HG03432 (cell line): ENCODE results near the gene LPIN1.

ENCODE experiments used
- ATAC-seq: cut with Tn5 transposase; IDR thresholded peaks from one replicate; pipeline ENCODE4 v1.9.1; 2021; ENCODE audit warnings: mild to moderate bottlenecking, moderate library complexity; ENCODE audit not compliant: unreplicated experiment

LPIN1 gene

DNA sequence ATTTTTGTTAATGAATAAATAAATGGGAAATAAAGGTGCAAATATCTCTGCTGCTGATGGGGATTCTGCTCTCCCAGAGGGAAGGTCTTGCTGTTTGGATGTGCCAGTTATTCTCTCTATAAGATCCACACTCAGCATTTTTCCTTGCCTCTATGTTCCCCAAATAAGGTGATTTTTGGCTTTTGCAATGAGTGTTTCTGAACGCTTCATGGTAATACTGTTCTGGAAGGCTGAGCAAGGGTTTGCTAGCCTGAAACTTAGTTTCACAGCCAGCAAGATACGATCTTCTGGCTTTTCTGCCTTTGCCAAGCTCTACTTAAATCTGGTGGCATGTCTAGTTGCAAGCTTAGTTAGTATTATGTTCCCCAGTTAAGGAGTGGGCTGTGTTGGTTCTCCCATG is 114.6 kb downstream of the LPIN1 start:
- peak; percentile 28 for ATAC-seq

GRCh38 chr2:11862049-11862448 is 115.6 kb downstream of the LPIN1 start:
- ATAC-seq: peak; percentile 43

DNA sequence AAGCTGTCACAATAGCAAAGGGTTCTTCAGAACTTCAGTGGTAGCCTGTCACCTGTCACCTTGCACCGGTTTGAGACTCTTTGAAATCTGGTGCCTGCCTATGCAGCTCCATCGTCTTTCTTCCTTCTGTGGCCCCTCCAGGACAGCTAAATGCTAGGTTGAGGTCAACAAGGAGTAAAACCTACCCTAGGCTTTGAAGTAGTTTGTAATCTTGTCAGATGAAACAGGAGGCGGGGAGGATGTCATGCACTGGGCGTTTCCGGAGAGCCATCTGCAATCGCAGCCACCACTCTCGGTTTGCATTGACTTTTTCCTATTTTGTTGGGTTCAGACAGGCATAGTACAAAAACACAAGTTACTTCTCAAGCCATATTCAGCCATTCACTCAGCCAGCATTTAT is 116.7 kb downstream of the LPIN1 start:
- peak; percentile 24 for ATAC-seq

GRCh38 chr2:11863513-11864328 is 117.3 kb downstream of the LPIN1 start:
- peak; percentile 37 for ATAC-seq

GRCh38 chr2:11864724-11865123 is 118.3 kb downstream of the LPIN1 start:
- ATAC-seq: no peak

- peak; percentile 24 for ATAC-seq
Measured at GRCh38 chr2:11865378-11865777, 118.9 kb downstream of the LPIN1 start.

DNA sequence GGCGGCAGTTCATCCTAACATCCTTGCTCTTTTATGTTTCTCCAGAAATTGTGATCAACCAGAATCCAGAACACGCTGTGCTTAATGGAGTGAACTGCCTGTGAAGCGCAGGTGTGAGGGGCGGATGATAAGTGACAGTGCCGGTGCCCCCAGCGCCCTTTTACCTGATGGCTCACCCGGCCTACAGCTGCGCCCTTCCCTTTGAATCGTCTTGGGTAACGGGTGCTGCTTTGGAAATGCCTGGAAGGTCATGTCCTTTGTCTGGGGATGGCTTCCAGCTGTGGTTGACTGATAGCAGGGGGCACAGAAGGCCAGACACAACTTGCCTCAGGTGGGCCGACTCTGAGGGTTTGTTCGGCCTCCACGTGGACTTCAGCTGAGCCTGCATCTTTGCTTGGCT is 119.4 kb downstream of the LPIN1 start:
- ATAC-seq: no peak

DNA sequence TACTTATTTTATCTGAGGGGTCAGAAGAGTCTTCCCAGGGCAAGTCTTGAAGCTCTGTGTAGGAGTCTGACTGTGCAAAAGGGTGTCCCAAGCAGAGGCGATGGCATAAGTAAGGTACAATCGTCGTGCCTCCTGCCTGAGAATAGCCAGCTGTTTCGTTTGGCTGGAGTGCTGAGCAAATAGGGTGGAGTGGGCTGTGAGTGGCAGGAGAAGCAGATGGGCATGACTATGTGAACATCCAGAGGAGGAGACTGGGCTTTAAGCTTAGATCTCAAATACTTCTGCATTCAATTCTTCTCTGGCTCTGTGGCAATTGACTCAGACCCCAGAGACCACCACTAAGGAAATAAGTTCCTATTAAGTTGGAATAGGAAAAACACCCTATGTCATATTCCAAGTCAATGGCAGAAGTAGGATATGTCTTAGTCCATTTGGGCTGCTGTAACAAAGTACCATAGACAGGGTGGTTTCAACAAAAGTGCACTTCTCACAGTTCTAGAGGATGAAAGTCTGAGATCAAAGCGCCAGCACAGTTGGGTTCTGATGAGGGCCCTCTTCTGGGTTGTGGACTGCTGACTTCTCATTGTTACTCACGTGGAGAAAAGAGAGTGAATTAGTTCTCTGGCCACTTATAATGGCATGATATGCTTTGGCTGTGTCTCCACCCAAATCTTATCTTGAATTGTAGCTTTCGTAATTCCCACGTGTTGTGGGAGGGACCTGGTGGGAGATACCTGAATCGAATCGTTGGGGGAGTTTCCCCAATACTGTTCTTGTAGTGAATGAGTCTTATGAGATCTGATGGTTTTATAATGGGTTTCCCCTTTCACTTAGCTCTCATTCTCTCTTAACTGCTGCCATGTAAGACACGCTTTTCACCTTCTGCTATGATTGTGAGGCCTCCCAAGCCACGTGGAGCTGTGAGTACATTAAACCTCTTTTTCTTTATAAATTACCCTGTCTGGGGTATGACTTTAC is 120.2 kb downstream of the LPIN1 start:
- ATAC-seq: peak; percentile 35

DNA sequence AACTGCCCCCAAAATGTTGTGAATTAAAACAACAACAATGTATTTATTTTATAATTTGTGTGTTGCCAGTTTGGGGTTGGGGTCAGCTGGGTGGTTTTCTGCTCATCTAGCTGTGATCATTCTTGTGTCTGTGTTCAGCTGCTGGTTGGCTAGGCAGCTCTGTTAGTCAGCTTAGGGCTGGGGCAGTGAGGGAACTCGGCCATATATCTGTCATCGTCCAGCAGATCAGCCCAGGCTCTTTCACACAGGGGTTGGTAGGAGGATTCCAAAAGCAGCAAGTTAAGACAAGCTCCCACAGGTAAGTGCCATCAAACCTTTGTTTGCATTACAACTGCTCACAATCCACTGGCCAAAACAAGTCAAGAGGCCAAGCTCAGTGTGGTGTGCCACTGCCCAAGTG is 121.5 kb downstream of the LPIN1 start:
- no peak for ATAC-seq

DNA sequence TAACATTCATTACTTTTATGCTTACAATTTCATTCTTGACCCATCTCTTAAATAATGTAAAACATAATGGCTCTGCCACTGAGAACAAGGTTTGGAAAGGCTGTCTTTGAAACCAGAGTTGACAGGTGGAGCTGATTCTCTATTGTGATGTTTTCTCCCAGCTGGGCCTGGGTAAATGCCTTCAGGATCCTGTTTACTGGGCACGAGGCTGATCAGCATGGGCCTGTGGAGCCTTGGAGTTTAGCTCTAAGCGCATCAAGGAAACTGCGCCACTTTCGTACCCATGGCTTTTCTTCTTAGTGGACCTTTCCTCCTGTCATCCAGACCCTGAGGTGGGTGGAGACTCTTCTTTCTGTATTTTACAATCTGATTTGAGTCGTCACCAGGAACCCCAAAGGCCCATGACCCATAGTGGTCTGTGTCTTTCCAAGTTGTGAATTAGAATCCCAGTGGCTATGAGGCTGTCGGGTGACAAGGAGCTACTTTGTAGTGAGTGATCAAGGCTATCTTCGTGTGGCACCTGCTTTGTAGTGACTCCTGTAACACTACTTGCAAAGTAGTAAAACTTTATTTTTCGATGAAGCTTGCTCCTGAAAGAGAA is 123.1 kb downstream of the LPIN1 start:
- ATAC-seq: no peak

DNA sequence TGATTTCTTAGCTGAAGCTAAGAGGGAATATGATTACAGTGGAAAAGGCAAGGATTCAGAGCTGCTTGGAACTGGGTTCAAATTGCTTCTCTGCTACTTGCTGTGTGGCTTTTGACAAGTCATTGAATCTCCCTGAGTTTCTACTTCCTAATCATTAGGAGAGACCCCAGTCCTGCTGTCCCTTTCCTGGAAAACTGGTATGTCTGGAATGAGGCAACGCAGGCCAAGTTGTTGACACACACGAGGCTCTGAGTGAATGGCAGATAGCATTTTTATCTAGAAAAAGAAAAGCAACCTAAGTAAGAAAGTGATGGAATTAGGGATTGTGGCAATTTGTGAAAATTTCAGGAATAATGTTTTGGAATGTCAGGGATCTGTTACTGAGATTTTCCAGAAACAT is 123.6 kb downstream of the LPIN1 start:
- ATAC-seq: no peak

DNA sequence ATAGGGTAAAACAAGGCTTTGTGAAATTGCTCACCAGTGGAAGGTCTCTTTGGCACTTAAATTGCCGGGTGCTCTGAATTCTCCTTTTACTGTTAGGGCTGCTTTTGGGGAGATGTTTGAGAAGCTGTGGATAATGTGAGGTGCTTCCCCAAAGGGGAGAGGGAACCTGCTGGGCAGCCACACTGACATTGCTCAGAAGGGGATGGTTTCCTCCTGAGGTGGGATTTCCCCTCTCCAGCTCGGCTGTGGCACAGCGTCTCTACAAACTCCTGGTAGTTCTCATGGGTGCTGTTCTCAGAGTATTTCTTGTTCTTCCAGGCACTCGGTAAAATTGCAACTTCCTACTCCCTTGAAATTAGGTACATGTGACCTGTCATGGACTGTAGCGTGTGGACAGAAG is 124.2 kb downstream of the LPIN1 start:
- peak; percentile 54 for ATAC-seq

DNA sequence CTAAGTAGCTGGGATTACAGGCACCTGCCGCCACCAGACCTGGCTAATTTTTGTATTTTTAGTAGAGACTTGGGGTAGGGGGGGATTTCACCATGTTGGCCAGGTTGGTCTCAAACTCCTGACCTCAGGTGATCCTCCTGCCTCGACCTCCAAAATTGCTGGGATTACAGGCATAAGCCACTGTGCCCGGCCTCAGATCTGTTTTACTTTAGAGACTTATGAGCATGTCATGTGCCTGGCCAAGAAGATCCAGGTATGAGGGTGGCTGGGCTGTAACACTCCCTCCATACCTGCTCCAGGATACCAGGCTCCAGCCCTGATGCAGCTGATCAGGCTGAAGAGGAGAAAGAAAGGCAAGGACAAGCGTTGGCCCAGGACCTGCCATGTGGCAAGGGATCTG is 125.0 kb downstream of the LPIN1 start:
- no peak for ATAC-seq

- no peak for ATAC-seq
Measured at GRCh38 chr2:11872247-11872947, 126.0 kb downstream of the LPIN1 start.

DNA sequence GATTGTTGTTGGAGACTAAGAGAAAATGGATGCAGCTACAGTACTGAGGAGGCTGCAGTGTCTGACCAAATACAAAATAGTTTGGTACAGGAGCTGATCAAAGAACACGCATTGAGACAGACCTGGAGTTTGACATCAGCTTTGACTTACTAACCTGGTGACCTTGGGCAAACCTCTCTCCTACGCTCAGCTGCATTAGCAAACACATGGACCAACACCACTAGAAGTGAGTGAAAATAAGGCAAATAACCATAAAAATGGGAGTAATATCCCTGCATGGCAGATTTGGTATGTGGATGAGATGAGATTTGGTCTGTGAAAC is 126.5 kb downstream of the LPIN1 start:
- no peak for ATAC-seq

GRCh38 chr2:11873356-11874154 is 127.1 kb downstream of the LPIN1 start:
- ATAC-seq: no peak

DNA sequence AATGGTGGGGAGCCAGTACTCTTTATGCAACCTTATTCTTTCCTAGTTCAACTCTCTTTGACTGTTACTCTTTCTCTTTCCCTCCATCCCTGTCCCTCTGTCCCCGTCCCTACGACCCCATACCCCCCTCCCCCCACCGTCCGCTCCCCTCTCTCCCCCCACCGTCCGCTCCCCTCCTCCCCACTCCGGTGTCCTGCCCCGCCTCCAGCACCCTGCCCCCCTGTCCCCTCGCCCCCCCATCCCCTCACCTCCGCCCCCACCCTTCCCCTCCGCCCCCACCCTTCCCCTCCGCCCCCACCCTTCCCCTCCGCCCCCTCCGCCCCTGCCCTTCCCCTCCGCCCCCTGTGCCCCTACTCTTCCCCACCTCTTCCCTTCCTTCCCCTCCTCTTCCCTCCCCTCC is 128.4 kb downstream of the LPIN1 start:
- no peak for ATAC-seq

DNA sequence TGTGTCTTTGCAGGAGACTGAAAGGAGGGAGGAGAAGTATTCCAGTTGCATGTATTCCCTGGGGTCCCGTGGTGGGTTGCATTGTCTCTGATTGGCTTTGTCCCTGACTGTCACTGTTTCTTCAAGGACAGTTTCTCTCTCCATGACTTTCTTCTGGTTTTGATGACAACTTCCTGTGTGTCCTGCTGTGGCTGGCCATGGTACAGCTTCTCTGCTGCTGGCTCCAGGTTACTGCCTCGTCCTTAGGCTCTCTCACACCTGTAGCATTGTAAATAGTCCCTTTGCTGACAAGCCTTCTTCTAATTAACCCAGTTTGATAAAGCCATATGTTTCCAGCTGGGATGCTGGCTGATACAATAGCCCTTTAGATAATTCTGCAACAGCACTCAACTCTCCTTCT is 129.0 kb downstream of the LPIN1 start:
- ATAC-seq: no peak

GRCh38 chr2:11876436-11876835 is 130.0 kb downstream of the LPIN1 start:
- ATAC-seq: no peak

DNA sequence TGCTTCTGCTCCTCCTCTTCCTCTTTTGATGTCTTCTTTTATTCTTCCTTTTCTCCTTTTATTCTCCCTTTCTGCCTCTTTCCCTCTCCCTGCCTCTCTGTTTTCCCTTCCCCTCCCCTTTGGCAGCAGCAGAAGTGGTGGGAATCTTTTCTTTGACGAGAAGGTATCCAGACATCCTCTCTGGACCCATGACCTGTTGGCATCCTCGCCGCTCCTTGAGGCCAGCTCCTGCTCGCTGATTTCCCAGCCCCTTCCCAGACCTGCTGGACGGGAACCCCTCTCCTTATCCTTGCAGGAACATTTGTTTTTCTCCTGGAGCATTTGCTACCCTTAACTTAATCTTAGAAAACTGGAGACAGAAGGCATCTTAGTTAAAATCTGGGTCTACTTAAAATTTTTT is 130.5 kb downstream of the LPIN1 start:
- ATAC-seq: no peak
